Neural cell (in vitro differentiated cells): Measurements from ENCODE around the gene PRKAG2.

Experiments used
- CTCF ChIP-seq: fragments of 450-650 bp; IDR thresholded peaks from 2 replicates; pipeline ENCODE4 v1.5.1; 2014; ENCODE audit warnings: antibody characterized with exemption, mild to moderate bottlenecking, moderate library complexity; ENCODE audit not compliant: poor library complexity, severe bottlenecking
- EP300 ChIP-seq: fragments of 450-650 bp; conservative IDR thresholded peaks from 2 replicates; pipeline ENCODE4 v1.6.1; 2014; ENCODE audit warnings: antibody characterized with exemption, mild to moderate bottlenecking, moderate library complexity; ENCODE audit not compliant: poor library complexity, severe bottlenecking
- EZH2 ChIP-seq: fragments of 200-600, 300-800 bp; shearing (Covaris generic), sonication (generic); IDR thresholded peaks from 2 replicates; pipeline ENCODE4 v1.6.1; 2014; ENCODE audit warnings: antibody characterized with exemption, low read length, borderline replicate concordance, mild to moderate bottlenecking; ENCODE audit not compliant: insufficient read depth, poor library complexity, severe bottlenecking
- MXI1 ChIP-seq: fragments of 450-650 bp; conservative IDR thresholded peaks from 2 replicates; pipeline ENCODE4 v1.6.1; 2014; ENCODE audit warnings: antibody characterized with exemption, mild to moderate bottlenecking; ENCODE audit not compliant: poor library complexity, severe bottlenecking
- POLR2AphosphoS5 ChIP-seq: IDR thresholded peaks from 2 replicates; pipeline ENCODE4 v1.6.1; 2012
- RAD21 ChIP-seq: fragments of 450-650 bp; conservative IDR thresholded peaks from 2 replicates; pipeline ENCODE4 v1.6.1; 2014; ENCODE audit warnings: antibody characterized with exemption, mild to moderate bottlenecking, moderate library complexity
- REST ChIP-seq: IDR thresholded peaks from 2 replicates; pipeline ENCODE4 v1.6.1; 2012; ENCODE audit warnings: borderline replicate concordance
- SMC3 ChIP-seq: fragments of 450-650 bp; conservative IDR thresholded peaks from 2 replicates; pipeline ENCODE4 v1.6.1; 2014; ENCODE audit warnings: antibody characterized with exemption, mild to moderate bottlenecking, moderate library complexity; ENCODE audit not compliant: poor library complexity
- TAF1 ChIP-seq: IDR thresholded peaks from 2 replicates; pipeline ENCODE4 v1.6.1; 2012; ENCODE audit warnings: low read depth

GRCh38 chr7:151684408-151685175 is 192.3 kb downstream of the PRKAG2 start:
- TF ChIP-seq CTCF (no peak), EZH2 (no peak), POLR2AphosphoS5 (no peak), RAD21 (no peak), EP300 (no peak), MXI1 (no peak), REST (no peak), TAF1 (no peak), SMC3 (no peak)
